ENCODE data around the gene KITLG.

DNA sequence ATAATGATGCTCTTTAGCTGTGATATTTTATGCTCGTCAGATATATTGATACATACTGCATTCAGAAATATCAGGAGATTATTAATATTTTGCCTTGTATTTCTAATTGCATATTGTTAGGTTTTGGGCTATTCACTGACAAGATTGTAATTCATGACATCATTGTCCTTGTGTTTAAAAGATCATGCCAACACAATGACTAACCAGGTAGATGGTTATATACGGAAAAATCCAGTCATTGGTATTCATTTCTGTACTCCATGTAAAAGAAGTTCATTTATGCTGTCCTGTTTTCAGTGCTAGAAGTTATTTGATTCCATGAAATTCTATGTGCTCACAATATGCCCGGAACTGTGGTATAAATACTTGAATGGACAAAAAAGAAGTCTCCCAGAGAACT, 107.5 kb downstream of the KITLG start:
- TF ChIP-seq CTCF (IDR thresholded peaks at IDR 0.05; ENCODE audit: insufficient read depth, low read length), result no peak
- TF ChIP-seq, protein P1, sequence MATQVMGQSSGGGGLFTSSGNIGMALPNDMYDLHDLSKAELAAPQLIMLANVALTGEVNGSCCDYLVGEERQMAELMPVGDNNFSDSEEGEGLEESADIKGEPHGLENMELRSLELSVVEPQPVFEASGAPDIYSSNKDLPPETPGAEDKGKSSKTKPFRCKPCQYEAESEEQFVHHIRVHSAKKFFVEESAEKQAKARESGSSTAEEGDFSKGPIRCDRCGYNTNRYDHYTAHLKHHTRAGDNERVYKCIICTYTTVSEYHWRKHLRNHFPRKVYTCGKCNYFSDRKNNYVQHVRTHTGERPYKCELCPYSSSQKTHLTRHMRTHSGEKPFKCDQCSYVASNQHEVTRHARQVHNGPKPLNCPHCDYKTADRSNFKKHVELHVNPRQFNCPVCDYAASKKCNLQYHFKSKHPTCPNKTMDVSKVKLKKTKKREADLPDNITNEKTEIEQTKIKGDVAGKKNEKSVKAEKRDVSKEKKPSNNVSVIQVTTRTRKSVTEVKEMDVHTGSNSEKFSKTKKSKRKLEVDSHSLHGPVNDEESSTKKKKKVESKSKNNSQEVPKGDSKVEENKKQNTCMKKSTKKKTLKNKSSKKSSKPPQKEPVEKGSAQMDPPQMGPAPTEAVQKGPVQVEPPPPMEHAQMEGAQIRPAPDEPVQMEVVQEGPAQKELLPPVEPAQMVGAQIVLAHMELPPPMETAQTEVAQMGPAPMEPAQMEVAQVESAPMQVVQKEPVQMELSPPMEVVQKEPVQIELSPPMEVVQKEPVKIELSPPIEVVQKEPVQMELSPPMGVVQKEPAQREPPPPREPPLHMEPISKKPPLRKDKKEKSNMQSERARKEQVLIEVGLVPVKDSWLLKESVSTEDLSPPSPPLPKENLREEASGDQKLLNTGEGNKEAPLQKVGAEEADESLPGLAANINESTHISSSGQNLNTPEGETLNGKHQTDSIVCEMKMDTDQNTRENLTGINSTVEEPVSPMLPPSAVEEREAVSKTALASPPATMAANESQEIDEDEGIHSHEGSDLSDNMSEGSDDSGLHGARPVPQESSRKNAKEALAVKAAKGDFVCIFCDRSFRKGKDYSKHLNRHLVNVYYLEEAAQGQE (IDR thresholded peaks at IDR 0.05; ENCODE audit: insufficient replicate concordance, low read depth), result no peak
- no peak for TF ChIP-seq POLR2AphosphoS5 (IDR thresholded peaks at IDR 0.05; ENCODE audit: low read depth)
